IMR-90 (cell line): ENCODE results near the gene KAT6B. TPM values are rescaled to one million over a fixed set of nuclear protein-coding genes. Genes with fewer than 3 reads are reported as not detected.

Experiments used
- ATAC-seq: fragments of 200-7000 bp; cut with Tn5 transposase; 2 replicates; pipeline ENCODE4 v1.9.1; 2020; ENCODE audit warnings: low read depth, mild to moderate bottlenecking, moderate library complexity
- BruUV-seq: library from RNA; stranded (reverse); fragments of 400-500 nt; replicated peaks from 2 replicates; lab custom pipeline; 2021; lab: Mats Ljungman, UMichigan
- CTCF ChIA-PET: fragments of 300-600 bp; formaldehyde crosslinking; extraction: SDS; loops from one replicate; lab custom pipeline; 2021; ENCODE audit warnings: antibody characterized with exemption; lab: Yijun Ruan, JAX
- POLR2A ChIA-PET: fragments of 300-600 bp; sonication (Branson Sonifier 250); formaldehyde crosslinking; loops from one replicate; lab custom pipeline; 2022; ENCODE audit warnings: antibody characterized with exemption; ENCODE audit not compliant: unreplicated experiment; lab: Charles Lee
- DNase-seq: peaks from one replicate; pipeline ENCODE4 v3.0.0; 2013
- H2AFZ ChIP-seq: replicated peaks from 2 replicates; pipeline ENCODE3; 2013; ENCODE audit warnings: low read length, mild to moderate bottlenecking; ENCODE audit not compliant: poor library complexity
- H2AK5ac ChIP-seq: 2 replicates; pipeline ENCODE4 v1.6.1; 2013; ENCODE audit warnings: low read depth, low read length, inconsistent platforms
- H2AK9ac ChIP-seq: replicated peaks from 2 replicates; pipeline ENCODE3; 2013; ENCODE audit warnings: mild to moderate bottlenecking, low read depth, low read length, moderate library complexity; ENCODE audit not compliant: poor library complexity
- H2BK120ac ChIP-seq: 2 replicates; pipeline ENCODE4 v1.6.1; 2013; ENCODE audit warnings: low read depth, low read length, inconsistent platforms
- H2BK15ac ChIP-seq: 3 replicates; pipeline ENCODE4 v1.6.1; 2013; ENCODE audit warnings: low read depth, low read length, inconsistent platforms
- H2BK20ac ChIP-seq: 2 replicates; pipeline ENCODE4 v1.6.1; 2013; ENCODE audit warnings: low read depth, mild to moderate bottlenecking, inconsistent platforms, low read length, moderate library complexity
- H2BK5ac ChIP-seq: 2 replicates; pipeline ENCODE4 v1.6.1; 2013; ENCODE audit warnings: mild to moderate bottlenecking, low read depth, low read length, inconsistent platforms; ENCODE audit not compliant: poor library complexity, severe bottlenecking
- H3K14ac ChIP-seq: replicated peaks from 2 replicates; pipeline ENCODE4 v1.6.1; 2013; ENCODE audit warnings: low read depth, low read length, inconsistent platforms
- H3K18ac ChIP-seq: 2 replicates; pipeline ENCODE4 v1.6.1; 2013; ENCODE audit warnings: low read depth, low read length, control low read depth
- H3K23ac ChIP-seq: 2 replicates; pipeline ENCODE4 v1.6.1; 2013; ENCODE audit warnings: low read depth, low read length, inconsistent platforms
- H3K27ac ChIP-seq: 2 replicates; pipeline ENCODE4 v1.5.1; 2013; ENCODE audit warnings: mild to moderate bottlenecking, control low read depth, low read length; ENCODE audit not compliant: insufficient read depth
- H3K27me3 ChIP-seq: 2 replicates; pipeline ENCODE4 v1.6.1; 2013; ENCODE audit warnings: low read length; ENCODE audit not compliant: control insufficient read depth, insufficient read depth
- H3K36me3 ChIP-seq: 2 replicates; pipeline ENCODE4 v1.6.1; 2013; ENCODE audit warnings: low read length, mixed read lengths; ENCODE audit not compliant: control insufficient read depth, insufficient read depth
- H3K4ac ChIP-seq: 2 replicates; pipeline ENCODE4 v1.6.1; 2013; ENCODE audit warnings: low read depth, low read length, inconsistent platforms
- H3K4me1 ChIP-seq: 2 replicates; pipeline ENCODE4 v1.6.1; 2013; ENCODE audit warnings: low read length, mixed read lengths; ENCODE audit not compliant: control insufficient read depth, insufficient read depth
- H3K4me2 ChIP-seq: 2 replicates; pipeline ENCODE4 v1.6.1; 2013; ENCODE audit warnings: low read depth, mild to moderate bottlenecking, control low read depth, low read length, moderate library complexity
- H3K4me3 ChIP-seq: 2 replicates; pipeline ENCODE4 v1.5.1; 2013; ENCODE audit warnings: low read depth, mild to moderate bottlenecking, control low read depth, low read length, moderate library complexity; ENCODE audit not compliant: insufficient read depth
- H3K56ac ChIP-seq: 2 replicates; pipeline ENCODE4 v1.6.1; 2013; ENCODE audit warnings: low read length, inconsistent platforms; ENCODE audit not compliant: insufficient read depth; ENCODE audit errors: extremely low read depth
- H3K79me1 ChIP-seq, 2 experiments: 2 replicates each; pipeline ENCODE4 v1.6.1; 2013; ENCODE audit warnings: low read length in 2 of 2, inconsistent platforms in 1 of 2, low read depth in 1 of 2
- H3K9ac ChIP-seq: 2 replicates; pipeline ENCODE4 v1.6.1; 2013; ENCODE audit warnings: low read depth, low read length, control low read depth
- H3K9me1 ChIP-seq: 2 replicates; pipeline ENCODE4 v1.6.1; 2013; ENCODE audit warnings: low read length, inconsistent platforms; ENCODE audit not compliant: insufficient read depth
- H3K9me3 ChIP-seq: 2 replicates; pipeline ENCODE4 v1.6.1; 2013; ENCODE audit warnings: low read length; ENCODE audit not compliant: control insufficient read depth, insufficient read depth
- H4K20me1 ChIP-seq: 2 replicates; pipeline ENCODE4 v1.6.1; 2013; ENCODE audit warnings: low read length, inconsistent platforms; ENCODE audit not compliant: insufficient read depth
- H4K5ac ChIP-seq: 2 replicates; pipeline ENCODE4 v1.6.1; 2013; ENCODE audit warnings: mild to moderate bottlenecking, low read depth, low read length, control low read depth
- H4K8ac ChIP-seq, 2 experiments: 2 replicates each; pipeline ENCODE4 v1.6.1; 2013; ENCODE audit warnings: low read depth in 2 of 2, low read length in 2 of 2, control low read depth in 1 of 2, inconsistent platforms in 1 of 2
- H4K91ac ChIP-seq: 2 replicates; pipeline ENCODE4 v1.6.1; 2013; ENCODE audit warnings: low read depth, low read length, inconsistent platforms; ENCODE audit not compliant: insufficient read depth
- BHLHE40 ChIP-seq: fragments of 150-350 bp; IDR thresholded peaks from 2 replicates; pipeline ENCODE4 v1.6.1; 2016; ENCODE audit warnings: mild to moderate bottlenecking, low read depth, low read length
- FOS ChIP-seq: fragments of 150-350 bp; IDR thresholded peaks from 2 replicates; pipeline ENCODE4 v1.6.1; 2016; ENCODE audit warnings: low read depth, low read length
- MAZ ChIP-seq: IDR thresholded peaks from 2 replicates; pipeline ENCODE4 v1.6.1; 2012; ENCODE audit warnings: low read depth, mild to moderate bottlenecking, low read length, improper control_type of control experiment, moderate library complexity, borderline replicate concordance
- MXI1 ChIP-seq: IDR thresholded peaks from 2 replicates; pipeline ENCODE4 v1.6.1; 2012; ENCODE audit warnings: low read depth, mild to moderate bottlenecking, low read length, moderate library complexity, borderline replicate concordance
- POLR2A ChIP-seq: IDR thresholded peaks from 2 replicates; pipeline ENCODE4 v1.6.1; 2012; ENCODE audit warnings: mild to moderate bottlenecking, low read depth, low read length
- WGBS, 2 experiments: methylation state at CpG; one replicate each; pipeline versions ENCODE4 v1.1.5 to v1.1.7; 2013; ENCODE audit warnings: missing lambda C conversion rate in 2 of 2; ENCODE audit not compliant: insufficient read length in 1 of 2; ENCODE audit errors: extremely low coverage in 2 of 2; 5-methylcytosine and 5-hydroxymethylcytosine counted together
- dilution Hi-C: fragments of 300-500 bp; cut with HindIII; formaldehyde crosslinking; loops from one replicate; pipeline ENCODE4 v1.14.3; 2018; ENCODE audit warnings: low sequenced_read_pairs; ENCODE audit not compliant: unreplicated experiment
- in situ Hi-C: fragments of 300-500 bp; cut with MboI; formaldehyde crosslinking; loops from 3 replicates; pipeline ENCODE4 v1.14.3; 2019; ENCODE audit warnings: low sequenced_read_pairs, inconsistent platforms, mixed read lengths
- intact Hi-C: fragments of 100-400 bp; cut with micrococcal nuclease; formaldehyde crosslinking; loops from 2 replicates; pipeline ENCODE4 v1.10.0; 2022
- polyA plus RNA-seq, 3 experiments: library from polyadenylated mRNA; depleted of rRNA; stranded (reverse); fragments of >200 nt; gene quantifications; 2 replicates each; pipeline ENCODE4 v1.2.3, GENCODE V29; 2012; ENCODE audit warnings: low replicate concordance in 1 of 3
- total RNA-seq: library from RNA; depleted of rRNA; stranded (reverse); fragments of >200 nt; gene quantifications from 2 replicates; pipeline ENCODE4 v1.2.3, GENCODE V29; 2012

KAT6B gene
- total and polyA plus RNA-seq, 2 of the 4 experiments (the other 2 are of a cell fraction): 8.8 to 28.1 TPM

DNA sequence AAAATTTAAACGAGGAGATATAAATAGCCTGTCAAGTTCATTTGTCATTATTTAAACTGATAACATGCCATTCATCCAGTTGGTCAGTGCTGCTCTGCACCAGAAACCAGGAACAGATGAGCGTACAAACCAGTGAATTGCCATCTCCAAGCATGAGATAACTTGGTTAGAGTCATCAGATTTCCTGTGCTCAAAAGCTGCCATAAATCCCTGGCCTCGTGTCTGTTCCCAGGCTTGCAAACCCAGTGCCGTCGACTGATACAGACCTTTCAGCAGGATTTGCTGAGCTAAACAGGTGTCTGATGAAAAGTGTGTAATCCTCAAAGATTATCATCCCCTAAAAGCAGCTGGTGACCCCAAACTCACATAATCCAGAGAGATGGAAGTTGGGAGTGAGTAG is 189.0 kb downstream of the KAT6B start:
- in situ Hi-C loops (no loop called here), dilution Hi-C loops (no loop called here), intact Hi-C loops (no loop called here)
- TF ChIP-seq MXI1 (no peak), BHLHE40 (no peak), FOS (no peak), MAZ (no peak), POLR2A (no peak)
- Histone ChIP-seq H3K14ac (no peak overlapping the region), H3K27me3 (no peaks in the 10 kb centered on the region), H3K4me3 (no peak overlapping the region), H3K56ac (no peak overlapping the region), H2BK120ac (no peak overlapping the region), H2BK20ac (no peak overlapping the region), H2AFZ (no peak overlapping the region), H3K18ac (no peak overlapping the region), H4K5ac (no peak overlapping the region), H3K9me3 (no peaks in the 10 kb centered on the region), H3K4me1 (peaks cover under 1% of the 10 kb centered on the region; the same call in 1 of the 2 replicates), H4K20me1 (no peaks in the 10 kb centered on the region), H3K9me1 (peaks cover 7% of the 10 kb centered on the region; the same call in 1 of the 2 replicates), H2AK5ac (no peak overlapping the region), H2AK9ac (no peak overlapping the region), H3K4me2 (no peak overlapping the region), H3K4ac (no peak overlapping the region), H3K27ac (no peak overlapping the region), H2BK15ac (no peak overlapping the region), H3K36me3 (peaks cover 24% of the 10 kb centered on the region), H4K91ac (no peak overlapping the region), H2BK5ac (no peak overlapping the region), H3K23ac (no peak overlapping the region), H3K9ac (no peak overlapping the region), H4K8ac (no peak overlapping the region), H3K79me1 (peaks cover 8 to 37% of the 10 kb centered on the region in 2 experiments; a peak in 3 of 4 replicates)
- POLR2A ChIA-PET: no interaction called here
- no peak for ATAC-seq
- 100% methylated on average over 1 of the region's 5 CpGs; no CpG with 5 or more reads in 1 of the 2 experiments for WGBS, 2 experiments
- no TSS peak for BruUV-seq
- no peak for DNase-seq
- CTCF ChIA-PET: no interaction called here
